Measurements from ENCODE around the gene E2F8.

DNA sequence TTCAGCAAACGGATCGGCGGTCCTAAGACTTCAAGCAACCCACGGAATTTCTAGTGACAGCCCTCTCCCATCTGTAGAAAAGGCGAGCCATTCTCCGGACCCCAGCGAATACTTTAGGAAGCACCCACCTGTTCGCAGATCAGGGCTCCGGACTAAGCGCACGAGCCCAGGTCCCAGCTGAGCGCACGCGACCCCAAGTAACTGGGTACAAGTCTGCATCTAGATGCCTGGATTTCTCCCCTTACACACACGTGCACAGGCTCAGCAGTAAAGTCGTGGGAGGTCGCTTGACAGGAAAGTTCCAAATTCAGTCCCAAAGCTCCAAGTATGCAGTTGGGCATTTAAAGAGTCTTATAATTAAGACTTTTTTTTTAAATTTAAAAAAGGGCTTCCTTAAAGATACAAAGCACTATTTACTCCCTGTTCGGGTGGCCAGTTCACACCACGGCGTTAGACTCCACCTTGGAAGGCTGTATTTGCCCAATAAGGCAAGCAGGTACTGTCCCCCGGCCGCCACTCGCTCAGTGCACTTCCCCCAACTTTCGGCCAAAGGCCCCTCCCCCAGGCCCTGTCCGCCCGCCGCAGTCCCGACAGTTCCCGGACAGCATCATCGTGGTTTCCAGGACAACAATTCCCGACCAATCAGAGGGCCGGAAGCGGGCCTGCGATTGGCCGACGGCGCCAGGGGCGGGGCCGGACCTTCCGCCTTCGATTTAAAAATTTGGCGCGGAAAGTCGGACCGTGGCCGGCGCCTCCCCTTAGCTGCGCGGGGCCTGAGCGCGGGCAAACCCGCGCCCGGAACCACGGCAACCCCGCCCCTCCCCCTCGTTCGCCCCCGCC, at the start of gene E2F8:
- TF ChIP-seq ESRRA (IDR thresholded peaks at IDR 0.05; ENCODE audit: borderline replicate concordance, low read length): no peak
- no peak for TF ChIP-seq CTCF (IDR thresholded peaks at IDR 0.05)
- TF ChIP-seq MYC (IDR thresholded peaks at IDR 0.05; ENCODE audit: borderline replicate concordance, low read length): no peak
- no peak for TF ChIP-seq POLR2A (IDR thresholded peaks at IDR 0.05; ENCODE audit: low read length)
